KG1 (cell line): ENCODE measurements around the gene MAP3K7CL.

Experiments used
- DNase-seq: peaks from one replicate; lab custom pipeline; 2025; lab: John Stamatoyannopoulos, UW

Gene MAP3K7CL

GRCh38 chr21:29168891-29169315, 38.5 kb downstream of the MAP3K7CL start:
- no peak for DNase-seq

GRCh38 chr21:29170944-29171343, 40.5 kb downstream of the MAP3K7CL start:
- DNase-seq = no peak

DNA sequence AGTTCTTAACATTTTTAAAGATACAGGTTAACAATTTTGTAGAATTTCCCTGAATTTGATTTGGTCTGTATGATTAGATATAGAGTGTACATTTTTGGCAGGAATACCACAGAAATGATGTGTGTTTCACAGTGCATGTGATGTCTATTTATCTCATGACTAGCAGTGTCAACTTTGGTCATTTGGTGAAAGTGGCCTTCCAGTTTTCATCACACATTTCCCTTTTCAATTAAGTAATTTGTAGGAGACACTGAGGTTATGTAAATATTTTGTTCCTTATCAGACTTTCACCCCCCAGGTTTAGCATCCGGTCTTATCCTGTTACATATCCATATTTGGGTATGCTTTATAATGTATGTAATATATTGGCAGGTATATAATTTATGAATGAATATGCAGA, 41.8 kb downstream of the MAP3K7CL start:
- DNase-seq = no peak

DNA sequence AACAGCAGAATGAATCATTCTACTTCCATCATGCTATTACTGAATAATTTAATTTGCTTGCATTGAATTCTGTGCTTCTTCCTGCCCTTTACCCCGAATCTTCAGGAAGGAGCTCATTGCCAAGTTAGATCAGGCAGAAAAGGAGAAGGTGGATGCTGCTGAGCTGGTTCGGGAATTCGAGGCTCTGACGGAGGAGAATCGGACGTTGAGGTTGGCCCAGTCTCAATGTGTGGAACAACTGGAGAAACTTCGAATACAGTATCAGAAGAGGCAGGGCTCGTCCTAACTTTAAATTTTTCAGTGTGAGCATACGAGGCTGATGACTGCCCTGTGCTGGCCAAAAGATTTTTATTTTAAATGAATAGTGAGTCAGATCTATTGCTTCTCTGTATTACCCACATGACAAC, 44.2 kb downstream of the MAP3K7CL start:
- no peak for DNase-seq

GRCh38 chr21:29175408-29176134, 45.1 kb downstream of the MAP3K7CL start:
- DNase-seq = no peak

GRCh38 chr21:29176471-29177120, 46.2 kb downstream of the MAP3K7CL start:
- DNase-seq = no peak

DNA sequence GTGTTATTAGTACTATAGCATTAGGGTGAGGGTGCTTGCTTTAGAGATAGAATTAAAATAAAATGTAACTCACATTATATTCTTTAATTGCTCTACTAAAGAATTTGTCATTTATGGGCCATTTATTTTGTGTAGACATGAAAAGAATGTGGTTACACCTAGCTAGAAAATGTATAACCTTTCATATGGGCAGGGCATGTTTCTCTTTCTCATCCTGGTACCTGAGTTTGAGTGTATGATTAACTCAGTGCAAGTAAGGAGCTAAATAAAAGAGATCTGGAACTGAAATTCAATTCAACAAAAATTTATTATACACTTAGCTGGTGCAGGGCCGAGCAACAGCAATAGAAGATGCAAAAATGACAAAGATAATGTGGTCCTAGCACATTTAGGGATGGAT, 47.4 kb downstream of the MAP3K7CL start:
- DNase-seq = no peak

GRCh38 chr21:29178926-29179325, 48.5 kb downstream of the MAP3K7CL start:
- DNase-seq = no peak

DNA sequence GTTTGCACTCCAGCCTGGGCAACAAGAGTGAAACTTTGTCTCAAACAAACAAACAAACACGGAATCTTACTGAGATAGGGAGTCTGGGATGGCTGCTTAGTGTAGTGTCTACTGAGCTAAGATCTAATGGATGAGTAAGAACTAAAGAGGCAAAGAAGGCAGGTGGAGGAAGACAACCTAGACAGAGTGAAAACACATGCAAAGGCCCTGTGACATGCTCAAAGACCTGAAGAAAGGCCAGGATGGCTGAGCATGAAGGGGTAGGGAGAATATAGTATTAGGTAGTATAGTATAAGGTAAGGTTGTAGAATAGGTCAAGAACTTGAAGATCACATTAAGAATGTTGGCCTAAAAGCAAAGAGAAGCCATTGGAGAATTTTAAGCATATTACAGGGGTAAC, 49.1 kb downstream of the MAP3K7CL start:
- DNase-seq = no peak

GRCh38 chr21:29181799-29182470, 51.5 kb downstream of the MAP3K7CL start:
- DNase-seq = no peak

DNA sequence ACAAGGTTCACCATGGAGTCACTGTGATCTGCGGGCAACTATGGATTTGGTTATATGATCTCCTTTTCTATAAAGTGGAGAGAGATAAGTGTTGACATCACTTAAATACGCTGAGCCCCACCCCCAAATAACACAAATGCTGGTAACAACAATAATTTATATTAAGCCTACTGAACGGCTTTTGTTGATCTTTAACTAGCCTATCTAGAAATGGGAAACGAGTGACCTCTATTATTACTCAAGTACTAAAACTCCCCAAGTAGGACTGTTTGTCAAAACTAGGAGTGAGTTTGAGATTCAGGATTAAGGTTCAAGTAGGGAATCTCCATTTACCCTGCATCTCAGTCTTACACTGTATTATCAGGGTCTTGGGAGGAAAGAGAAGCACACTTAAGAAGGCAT, 52.2 kb downstream of the MAP3K7CL start:
- no peak for DNase-seq

- DNase-seq = no peak
These were observed 53.6 kb downstream of the MAP3K7CL start for GRCh38 chr21:29184037-29184436.

DNA sequence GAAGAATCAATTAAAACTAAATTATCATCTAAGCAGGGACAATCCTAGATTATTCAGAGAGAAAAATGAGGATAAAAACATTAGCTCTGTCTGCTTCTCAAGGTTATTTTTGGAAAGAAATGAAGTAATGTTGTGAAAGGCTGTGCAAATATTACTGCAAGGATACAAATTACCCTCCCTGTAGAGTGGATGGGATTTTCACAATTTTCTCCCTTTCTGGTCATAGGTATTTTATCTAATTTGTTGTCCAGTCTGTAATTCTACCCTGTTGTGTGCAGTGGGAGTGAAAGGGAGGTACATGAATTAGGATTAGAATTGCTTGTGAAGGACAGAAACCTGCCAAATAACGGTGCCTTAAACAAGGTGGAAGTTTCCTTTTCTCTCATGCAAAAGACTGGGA, 54.7 kb downstream of the MAP3K7CL start:
- no peak for DNase-seq

DNA sequence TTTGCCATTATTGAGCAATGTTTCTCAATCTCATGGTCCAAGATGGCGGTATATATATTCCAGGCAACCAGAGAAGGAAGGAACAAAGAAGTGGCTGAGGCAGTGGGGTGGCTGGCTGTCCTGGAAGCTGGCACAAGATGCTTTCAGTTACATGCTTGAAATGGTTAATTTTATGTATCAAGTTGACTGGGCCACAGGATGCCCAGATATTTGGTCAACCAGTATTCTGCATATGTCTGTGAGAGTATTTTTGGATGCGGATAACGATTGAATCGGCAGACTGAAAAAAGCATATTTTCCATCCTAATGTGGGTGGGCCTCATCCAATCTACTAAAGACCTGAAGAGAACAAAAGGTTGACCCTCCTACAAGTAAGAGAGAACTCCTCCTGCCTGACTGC, 55.2 kb downstream of the MAP3K7CL start:
- no peak for DNase-seq

DNA sequence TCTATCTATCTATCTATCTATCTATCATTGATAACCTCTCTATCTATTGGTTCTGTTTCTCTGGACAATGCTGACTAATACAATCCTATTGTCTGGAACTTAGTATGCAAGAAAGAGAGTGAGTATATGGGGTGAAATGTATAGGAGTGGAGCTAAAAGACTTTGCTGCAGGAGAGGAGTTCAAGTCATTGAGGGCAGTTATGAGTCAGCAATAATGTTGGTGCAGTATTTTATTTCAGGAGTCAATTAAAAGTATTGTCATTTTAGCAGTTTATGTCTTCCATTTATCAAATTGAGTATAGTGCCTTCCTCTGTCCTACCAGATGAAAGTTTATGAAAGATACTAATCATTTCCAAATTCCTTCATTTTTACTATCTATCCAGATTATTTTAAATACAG, 55.8 kb downstream of the MAP3K7CL start:
- DNase-seq = no peak

- DNase-seq = no peak
These were observed 57.5 kb downstream of the MAP3K7CL start for GRCh38 chr21:29187944-29188343.

DNA sequence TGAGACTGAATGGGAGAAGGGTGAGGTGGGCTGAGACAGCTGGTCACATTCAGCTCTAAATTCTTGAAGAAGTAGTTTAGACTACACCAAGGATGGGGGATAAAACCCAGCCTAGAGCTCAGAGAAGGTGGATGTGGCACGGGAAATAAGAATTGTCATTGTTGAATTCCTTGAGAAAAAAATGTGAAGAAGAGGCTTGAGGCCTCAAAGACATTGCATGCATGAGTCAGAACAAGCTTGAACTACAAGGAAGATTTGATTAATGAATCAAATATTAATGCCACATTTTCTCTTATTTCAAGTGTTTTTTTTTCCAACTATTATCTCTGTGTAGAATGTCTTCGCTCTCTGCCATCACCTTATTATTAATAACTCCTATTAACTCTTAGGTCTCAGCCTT, 58.9 kb downstream of the MAP3K7CL start:
- no peak for DNase-seq

DNA sequence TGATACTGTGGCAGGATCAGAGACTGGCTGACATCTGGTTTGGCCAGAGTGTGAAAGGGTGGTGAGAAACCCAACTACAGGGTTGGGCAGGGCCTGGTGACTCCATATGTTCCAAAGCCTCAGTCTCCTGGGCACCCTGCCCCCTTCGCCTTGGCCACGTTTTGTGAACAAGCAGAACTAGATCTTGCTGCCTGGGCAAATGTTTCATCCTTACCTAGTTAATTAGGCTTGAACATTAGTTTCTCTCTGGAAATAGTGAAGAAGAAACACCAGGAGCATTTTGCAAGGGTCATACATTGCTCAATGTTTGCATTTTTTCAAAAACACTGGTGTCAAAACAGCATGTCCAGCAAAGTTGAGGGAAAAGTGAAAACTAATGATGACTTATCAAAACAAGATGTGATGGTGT, 60.5 kb downstream of the MAP3K7CL start:
- DNase-seq = no peak

GRCh38 chr21:29193072-29193471, 62.6 kb downstream of the MAP3K7CL start:
- no peak for DNase-seq

- DNase-seq = no peak
These were observed 63.5 kb downstream of the MAP3K7CL start for GRCh38 chr21:29193901-29194300.

DNA sequence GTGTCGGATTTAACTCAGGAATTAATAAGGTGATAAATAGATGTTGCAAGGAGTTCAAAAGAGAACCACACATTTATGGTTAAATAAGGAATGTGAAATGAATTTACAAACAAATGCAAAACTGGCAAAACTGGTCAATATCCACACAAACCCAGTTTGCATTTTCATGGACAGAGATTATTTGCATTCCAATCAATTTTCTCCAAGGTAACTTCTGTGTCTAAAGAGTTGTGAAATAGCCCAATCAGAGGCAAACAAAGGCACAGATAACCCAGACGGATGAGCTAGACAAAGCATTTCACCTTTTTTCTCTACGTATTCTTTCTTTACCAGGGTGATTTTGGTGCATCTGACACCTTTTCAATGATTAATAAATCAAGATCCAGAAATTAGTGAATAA, 63.9 kb downstream of the MAP3K7CL start:
- no peak for DNase-seq

DNA sequence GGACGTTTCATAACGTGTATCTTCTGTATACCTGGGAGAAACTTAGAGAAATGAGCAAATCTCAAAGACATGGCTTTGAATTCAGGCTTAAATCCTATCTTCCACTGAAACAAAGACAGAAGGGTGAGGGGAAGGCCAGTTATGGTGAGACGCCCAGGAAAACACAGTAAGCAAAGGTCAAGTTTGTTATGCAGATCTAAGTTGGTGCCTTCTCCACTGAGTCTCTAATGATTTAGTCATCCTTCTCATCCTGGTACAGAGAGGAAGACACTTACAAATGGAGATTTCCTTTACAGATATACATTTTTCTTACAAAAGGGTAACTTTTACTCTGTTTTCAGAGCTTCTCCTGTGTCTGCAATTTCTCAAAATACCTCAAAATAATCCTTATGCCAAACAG, 64.4 kb downstream of the MAP3K7CL start:
- DNase-seq = no peak

DNA sequence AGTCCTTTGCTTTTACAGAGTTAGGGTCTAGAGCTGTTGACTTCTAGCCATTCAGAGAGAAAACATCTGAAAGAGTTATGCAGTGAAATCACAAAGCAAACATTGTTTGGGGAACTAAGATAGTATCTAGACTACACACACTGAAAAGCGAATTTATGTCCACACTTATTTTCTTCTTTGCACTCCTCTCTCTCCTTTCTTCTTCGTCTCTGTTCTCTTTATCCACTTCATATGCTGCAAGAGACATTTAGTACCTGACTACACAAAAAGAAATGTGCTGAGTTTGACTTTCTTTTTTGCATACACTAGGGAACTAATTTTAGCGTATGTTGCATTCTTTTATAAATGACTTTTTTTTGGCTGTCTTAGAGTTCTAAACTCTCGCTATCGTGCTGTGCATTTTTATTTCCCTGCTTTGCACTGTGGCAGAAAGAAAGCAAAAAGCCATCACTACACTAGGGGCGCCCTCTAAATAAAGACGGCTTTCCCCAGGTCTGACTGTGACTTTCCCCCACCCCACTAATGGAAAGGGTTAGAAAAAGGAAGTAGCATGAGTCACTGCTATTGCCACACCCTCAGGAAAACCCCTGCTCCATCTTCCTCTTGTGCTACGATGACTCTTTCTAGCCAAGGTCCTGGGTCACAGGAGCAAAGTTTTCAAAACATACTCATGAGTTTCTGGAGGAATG, 65.7 kb downstream of the MAP3K7CL start:
- DNase-seq = peak; percentile 50
